AG08395 (cell line): ENCODE results near the gene LDLR.
"Not testable (repeated sequence)": the region's sequence is repeated elsewhere in the genome, so short reads cannot be mapped to it uniquely, and the experiment has no call there.

Experiments
- DNase-seq: peaks from one replicate; pipeline ENCODE4 v3.0.0; 2012; ENCODE audit warnings: mixed read lengths, low spot score

The LDLR gene

DNA sequence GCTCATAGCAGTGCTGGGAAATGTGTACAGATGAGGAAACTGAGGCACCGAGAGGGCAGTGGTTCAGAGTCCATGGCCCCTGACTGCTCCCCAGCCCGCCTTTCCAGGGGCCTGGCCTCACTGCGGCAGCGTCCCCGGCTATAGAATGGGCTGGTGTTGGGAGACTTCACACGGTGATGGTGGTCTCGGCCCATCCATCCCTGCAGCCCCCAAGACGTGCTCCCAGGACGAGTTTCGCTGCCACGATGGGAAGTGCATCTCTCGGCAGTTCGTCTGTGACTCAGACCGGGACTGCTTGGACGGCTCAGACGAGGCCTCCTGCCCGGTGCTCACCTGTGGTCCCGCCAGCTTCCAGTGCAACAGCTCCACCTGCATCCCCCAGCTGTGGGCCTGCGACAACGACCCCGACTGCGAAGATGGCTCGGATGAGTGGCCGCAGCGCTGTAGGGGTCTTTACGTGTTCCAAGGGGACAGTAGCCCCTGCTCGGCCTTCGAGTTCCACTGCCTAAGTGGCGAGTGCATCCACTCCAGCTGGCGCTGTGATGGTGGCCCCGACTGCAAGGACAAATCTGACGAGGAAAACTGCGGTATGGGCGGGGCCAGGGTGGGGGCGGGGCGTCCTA lies 15.9 kb downstream of the LDLR start:
- DNase-seq = no peak

DNA sequence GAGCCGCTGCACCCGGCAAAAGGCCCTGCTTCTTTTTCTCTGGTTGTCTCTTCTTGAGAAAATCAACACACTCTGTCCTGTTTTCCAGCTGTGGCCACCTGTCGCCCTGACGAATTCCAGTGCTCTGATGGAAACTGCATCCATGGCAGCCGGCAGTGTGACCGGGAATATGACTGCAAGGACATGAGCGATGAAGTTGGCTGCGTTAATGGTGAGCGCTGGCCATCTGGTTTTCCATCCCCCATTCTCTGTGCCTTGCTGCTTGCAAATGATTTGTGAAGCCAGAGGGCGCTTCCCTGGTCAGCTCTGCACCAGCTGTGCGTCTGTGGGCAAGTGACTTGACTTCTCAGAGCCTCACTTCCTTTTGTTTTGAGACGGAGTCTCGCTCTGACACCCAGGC lies 17.2 kb downstream of the LDLR start:
- no peak for DNase-seq

DNA sequence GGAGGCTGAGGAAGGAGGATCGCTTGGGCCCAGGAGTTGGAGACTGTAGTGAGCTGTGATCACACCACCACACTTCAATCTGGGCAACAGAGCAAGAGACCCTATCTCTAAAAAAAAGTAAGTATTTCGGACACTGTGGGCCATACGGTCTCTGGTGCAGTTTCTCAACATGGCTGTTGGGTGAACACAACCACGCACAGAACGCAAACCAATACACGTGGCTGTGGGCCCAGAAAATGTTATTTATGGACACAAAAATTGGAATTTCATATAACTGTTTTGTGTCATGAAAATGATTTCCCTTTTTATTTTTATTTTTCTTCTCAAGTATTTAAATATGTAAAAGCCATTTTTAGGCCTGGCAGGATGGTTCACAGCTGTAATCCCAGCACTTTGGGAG lies 19.5 kb downstream of the LDLR start:
- DNase-seq = no peak

DNA sequence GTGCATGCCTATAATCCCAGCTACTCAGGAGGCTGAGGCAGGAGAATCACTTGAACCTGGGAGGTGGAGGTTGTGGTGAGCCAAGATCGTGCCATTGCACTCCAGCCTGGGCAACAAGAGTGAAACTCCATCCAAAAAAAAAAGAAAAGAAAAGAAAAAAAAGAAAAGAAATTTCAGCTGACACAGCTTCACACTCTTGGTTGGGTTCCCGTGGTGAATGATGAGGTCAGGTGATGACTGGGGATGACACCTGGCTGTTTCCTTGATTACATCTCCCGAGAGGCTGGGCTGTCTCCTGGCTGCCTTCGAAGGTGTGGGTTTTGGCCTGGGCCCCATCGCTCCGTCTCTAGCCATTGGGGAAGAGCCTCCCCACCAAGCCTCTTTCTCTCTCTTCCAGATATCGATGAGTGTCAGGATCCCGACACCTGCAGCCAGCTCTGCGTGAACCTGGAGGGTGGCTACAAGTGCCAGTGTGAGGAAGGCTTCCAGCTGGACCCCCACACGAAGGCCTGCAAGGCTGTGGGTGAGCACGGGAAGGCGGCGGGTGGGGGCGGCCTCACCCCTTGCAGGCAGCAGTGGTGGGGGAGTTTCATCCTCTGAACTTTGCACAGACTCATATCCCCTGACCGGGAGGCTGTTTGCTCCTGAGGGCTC lies 22.0 kb downstream of the LDLR start:
- no peak for DNase-seq

DNA sequence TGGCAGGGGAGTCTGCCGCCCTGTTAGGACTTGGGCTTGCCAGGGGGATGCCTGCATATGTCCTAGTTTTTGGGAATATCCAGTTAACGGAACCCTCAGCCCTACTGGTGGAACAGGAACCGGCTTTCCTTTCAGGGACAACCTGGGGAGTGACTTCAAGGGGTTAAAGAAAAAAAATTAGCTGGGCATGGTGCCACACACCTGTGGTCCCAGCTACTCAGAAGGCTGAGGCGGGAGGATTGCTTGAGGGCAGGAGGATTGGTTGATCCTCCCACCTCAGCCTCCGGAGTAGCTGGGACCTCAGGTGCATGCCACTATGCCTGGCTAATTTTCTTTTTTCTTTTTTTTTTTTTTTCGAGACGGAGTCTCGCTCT lies 22.5 kb downstream of the LDLR start:
- DNase-seq = no peak

DNA sequence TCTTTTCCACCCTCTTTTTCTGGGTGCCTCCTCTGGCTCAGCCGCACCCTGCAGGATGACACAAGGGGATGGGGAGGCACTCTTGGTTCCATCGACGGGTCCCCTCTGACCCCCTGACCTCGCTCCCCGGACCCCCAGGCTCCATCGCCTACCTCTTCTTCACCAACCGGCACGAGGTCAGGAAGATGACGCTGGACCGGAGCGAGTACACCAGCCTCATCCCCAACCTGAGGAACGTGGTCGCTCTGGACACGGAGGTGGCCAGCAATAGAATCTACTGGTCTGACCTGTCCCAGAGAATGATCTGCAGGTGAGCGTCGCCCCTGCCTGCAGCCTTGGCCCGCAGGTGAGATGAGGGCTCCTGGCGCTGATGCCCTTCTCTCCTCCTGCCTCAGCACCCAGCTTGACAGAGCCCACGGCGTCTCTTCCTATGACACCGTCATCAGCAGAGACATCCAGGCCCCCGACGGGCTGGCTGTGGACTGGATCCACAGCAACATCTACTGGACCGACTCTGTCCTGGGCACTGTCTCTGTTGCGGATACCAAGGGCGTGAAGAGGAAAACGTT lies 24.0 kb downstream of the LDLR start:
- DNase-seq = no peak

DNA sequence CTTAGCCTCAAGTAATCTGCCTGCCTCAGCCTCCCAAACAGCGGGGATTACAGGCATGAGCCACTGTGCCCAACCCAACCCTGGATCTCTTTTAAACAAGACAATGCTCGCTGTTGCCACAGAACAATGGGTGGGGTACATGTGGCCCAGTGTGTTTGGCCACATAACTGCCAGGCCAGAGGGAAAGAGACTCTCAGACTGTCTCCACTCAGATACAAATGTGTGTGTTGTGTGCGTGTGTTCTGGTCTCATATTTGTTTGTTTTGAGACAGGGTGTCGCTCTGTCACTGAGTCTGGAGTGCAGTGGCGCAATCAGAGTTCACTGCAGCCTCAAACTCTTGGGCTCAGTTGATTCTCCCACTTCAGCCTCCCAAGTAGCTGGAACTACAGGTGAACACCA lies 25.8 kb downstream of the LDLR start:
- no peak for DNase-seq

DNA sequence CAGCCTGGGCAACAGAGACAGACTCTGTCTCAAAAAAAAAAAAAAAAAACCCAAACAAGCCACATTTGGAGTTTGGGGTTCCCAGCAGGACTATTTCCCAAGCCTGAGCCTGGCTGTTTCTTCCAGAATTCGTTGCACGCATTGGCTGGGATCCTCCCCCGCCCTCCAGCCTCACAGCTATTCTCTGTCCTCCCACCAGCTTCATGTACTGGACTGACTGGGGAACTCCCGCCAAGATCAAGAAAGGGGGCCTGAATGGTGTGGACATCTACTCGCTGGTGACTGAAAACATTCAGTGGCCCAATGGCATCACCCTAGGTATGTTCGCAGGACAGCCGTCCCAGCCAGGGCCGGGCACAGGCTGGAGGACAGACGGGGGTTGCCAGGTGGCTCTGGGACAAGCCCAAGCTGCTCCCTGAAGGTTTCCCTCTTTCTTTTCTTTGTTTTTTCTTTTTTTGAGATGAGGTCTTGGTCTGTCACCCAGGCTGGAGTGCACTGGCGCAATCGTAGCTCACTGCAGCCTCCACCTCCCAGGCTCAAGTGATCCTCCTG lies 26.7 kb downstream of the LDLR start:
- no peak for DNase-seq

DNA sequence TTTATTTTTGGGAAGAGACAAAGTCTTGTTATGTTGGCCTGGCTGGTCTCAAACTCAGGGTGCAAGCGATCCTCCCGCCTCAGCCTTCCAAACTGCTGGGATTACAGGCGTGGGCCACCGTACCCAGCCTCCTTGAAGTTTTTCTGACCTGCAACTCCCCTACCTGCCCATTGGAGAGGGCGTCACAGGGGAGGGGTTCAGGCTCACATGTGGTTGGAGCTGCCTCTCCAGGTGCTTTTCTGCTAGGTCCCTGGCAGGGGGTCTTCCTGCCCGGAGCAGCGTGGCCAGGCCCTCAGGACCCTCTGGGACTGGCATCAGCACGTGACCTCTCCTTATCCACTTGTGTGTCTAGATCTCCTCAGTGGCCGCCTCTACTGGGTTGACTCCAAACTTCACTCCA lies 27.2 kb downstream of the LDLR start:
- no peak for DNase-seq

DNA sequence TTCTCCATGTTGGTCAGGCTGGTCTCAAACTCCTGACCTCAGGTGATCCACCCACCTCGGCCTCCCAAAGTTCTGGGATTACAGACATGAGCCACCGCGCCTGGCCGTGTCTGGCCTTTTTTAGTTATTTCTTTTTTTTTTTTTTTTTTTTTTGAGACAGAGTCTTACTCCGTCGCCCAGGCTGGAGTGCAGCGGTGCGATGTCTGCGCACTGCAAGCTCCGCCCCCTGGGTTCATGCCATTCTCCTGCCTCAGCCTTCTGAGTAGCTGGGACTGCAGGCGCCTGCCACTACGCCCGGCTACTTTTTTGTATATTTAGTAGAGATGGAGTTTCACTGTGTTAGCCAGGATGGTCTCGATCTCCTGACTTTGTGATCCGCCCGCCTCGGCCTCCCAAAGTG lies 32.7 kb downstream of the LDLR start:
- DNase-seq = not testable (repeated sequence)

DNA sequence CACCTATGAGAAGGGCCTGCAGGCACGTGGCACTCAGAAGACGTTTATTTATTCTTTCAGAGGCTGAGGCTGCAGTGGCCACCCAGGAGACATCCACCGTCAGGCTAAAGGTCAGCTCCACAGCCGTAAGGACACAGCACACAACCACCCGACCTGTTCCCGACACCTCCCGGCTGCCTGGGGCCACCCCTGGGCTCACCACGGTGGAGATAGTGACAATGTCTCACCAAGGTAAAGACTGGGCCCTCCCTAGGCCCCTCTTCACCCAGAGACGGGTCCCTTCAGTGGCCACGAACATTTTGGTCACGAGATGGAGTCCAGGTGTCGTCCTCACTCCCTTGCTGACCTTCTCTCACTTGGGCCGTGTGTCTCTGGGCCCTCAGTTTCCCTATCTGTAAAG lies 33.9 kb downstream of the LDLR start:
- DNase-seq = no peak

DNA sequence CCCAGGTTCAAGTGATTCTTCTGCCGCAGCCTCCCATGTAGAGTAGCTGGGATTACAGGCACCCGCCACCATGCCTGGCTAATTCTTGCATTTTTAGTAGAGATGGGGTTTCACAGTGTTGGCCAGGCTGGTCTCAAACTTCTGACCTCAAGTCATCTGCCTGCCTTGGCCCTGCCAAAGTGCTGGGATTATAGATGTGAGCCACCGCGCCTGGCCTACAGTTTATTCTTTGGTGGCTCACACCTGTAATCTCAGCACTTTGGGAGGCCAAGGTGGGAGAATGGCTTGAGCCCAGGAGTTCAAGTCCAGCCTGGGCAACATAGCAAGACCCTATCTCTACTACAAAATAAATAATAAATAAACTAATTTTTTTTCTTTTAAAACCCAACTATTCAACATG lies 34.9 kb downstream of the LDLR start:
- DNase-seq = not testable (repeated sequence)

DNA sequence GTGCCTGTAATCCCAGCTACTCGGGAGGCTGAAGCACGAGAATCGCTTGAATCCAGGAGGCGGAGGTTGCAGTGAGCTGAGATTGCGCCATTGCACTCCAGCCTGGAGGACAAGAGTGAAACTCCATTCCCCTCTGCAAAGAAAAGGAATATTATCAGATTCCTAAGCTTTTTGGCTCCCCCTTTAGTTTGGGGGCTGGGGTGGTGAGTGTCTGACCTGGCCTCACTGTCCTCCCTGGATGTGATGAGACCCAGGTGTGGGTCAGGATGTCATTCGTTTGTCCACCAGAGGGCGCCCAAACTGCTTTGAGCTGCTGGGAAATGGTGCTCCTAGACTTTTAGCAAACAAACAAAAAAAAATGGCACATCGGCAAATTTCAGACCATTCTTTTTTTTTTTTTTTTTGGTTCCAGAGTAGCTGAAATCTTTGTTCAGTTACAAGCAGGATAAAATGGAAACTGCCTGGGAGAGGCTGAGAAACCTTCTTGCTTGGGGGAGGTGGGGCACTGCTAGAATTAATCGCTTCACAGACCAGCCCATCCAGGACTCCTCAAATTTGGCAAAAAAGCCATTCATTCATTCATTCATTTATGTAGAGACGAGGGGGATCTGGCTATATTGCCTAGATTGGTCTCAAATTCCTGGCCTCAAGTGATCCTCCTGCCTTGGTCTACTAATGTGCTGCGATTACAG lies 36.9 kb downstream of the LDLR start:
- peak; percentile 71 for DNase-seq

DNA sequence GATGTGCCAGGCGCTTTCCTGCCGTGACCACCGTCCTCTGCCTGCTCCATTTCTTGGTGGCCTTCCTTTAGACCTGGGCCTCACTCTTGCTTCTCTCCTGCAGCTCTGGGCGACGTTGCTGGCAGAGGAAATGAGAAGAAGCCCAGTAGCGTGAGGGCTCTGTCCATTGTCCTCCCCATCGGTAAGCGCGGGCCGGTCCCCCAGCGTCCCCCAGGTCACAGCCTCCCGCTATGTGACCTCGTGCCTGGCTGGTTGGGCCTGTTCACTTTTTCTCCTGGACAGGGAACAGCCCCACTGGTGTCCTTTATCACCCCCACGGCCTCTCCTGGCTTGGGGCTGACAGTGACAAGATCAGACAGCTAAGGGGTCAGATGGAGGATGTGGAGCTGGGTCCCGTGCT lies 38.6 kb downstream of the LDLR start:
- no peak for DNase-seq

DNA sequence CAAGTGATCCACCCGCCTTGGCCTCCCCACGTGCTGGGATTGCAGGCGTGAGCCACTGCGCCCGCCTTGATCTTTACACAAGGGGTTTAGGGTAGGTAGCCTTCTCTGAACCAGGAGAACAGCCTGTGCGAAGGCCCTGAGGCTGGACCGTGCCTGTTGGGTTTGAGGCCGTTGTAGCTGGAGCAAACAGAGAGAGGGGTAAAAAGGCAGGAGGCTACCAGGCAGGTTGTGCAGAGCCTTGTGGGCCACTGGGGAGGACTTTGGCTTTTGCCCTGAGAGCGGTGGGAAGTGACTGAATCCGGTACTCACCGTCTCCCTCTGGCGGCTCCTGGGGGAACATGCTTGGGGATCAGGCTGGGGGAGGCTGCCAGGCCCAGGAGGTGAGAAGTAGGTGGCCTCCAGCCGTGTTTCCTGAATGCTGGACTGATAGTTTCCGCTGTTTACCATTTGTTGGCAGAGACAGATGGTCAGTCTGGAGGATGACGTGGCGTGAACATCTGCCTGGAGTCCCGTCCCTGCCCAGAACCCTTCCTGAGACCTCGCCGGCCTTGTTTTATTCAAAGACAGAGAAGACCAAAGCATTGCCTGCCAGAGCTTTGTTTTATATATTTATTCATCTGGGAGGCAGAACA lies 41.7 kb downstream of the LDLR start:
- DNase-seq = peak; percentile 85

DNA sequence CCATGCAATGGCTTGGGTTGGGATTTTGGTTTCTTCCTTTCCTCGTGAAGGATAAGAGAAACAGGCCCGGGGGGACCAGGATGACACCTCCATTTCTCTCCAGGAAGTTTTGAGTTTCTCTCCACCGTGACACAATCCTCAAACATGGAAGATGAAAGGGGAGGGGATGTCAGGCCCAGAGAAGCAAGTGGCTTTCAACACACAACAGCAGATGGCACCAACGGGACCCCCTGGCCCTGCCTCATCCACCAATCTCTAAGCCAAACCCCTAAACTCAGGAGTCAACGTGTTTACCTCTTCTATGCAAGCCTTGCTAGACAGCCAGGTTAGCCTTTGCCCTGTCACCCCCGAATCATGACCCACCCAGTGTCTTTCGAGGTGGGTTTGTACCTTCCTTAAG lies 42.2 kb downstream of the LDLR start:
- DNase-seq = no peak

DNA sequence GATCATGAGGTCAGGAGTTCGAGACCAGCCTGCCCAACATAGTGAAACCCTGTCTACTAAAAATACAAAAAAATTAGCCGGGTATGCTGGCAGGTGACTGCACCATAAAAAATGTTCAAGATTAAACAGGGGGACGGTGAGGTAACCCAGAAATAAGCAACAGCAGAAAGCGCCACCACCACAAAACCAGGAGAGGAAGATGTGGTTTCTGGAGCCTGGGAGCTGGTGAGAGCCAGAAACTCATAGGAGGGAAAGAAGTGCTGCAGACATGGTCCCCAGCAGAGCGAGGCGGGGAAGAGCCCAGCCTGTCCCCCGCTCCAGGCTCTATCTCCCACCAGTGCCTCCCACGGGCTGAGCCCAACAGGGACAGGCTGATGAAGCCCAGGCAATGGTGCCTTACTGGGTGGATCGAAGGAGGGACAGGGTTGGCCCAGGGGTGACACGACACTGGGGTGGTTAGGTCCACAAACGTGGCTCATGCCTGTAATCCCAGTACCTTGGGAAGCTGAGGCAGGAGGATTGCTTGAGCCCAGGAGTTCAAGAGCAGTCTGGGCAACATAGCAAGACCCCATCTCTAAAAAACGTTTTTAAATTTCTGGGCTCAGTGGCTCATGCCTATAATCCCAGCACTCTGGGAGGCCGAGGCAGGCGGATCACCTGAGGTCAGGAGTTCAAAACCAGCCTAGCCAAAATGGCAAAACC lies 47.3 kb downstream of the LDLR start:
- no peak for DNase-seq

DNA sequence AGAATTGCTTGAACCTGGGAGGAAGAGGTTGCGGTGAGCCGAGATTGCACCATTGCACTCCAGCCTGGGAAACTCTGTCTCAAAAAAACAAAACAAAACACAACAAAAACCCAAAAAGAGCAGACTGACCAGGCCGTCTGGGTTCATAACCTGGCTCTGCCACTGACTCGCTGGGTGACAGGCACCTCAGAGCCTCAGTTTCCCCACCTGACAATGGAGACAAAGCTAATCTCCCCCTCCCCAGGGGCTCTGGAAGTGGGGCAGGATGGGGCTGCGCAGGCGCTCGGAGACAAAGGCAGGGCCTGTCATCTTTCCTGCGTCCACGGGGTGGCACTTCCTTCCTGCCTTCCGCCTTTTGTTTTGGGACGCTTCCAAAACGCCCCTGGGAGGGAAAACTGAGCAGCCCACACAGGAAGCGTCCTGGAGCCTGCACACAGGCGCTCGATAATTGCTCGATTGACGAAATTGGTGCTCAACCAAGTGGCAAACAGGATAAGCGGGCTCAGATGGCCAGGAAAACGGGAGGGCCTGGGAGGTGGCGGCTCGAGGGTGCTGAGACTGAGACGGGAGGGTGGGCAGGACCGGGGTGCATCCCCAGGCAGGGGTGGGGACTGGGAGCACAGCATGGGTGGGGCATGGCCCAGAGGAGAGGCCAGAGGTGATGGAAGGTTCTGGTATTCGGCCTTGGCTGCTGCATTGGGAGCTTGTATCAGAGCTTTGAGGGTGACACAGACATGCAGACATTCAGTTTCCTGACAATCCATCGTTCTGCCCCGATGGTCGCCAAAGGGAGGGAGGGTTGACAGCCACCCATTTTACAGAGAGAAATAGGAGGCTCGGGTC lies 48.5 kb downstream of the LDLR start:
- DNase-seq = peak; percentile 88

DNA sequence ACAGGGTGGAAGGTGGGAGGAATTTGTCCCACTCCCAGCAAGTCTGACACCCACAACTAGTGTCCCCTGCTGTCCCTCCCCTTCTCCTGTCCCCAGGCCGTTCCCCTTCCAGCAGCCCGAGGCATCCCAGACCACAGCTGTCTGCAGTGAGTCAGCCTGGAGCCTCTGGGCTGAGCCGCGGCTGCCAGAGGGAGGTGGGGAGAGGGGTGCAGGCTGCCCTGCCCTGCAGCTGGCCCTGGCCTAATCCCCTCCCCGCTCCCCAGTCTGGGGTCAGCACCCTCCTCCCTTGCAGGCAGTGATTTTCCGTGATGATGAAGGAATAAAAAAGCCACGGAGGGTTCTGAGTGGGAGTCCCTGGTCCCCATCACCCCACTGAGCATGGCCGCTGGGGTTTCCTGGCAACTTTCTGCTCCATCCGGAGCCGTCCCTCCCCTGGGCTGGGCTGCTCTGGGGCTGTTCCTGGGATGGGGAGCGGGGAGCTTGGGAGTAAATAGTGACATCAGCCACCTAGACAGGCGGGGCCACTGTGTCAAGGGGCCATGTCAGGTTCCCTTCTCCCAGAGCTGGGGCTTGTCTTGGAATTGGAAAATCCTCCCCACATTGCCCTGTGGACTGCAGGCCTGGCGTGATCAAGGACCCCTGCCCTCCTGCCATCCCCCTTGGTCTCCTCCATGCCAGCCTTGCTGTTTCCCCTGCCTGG lies 49.5 kb downstream of the LDLR start:
- DNase-seq = peak; percentile 78

DNA sequence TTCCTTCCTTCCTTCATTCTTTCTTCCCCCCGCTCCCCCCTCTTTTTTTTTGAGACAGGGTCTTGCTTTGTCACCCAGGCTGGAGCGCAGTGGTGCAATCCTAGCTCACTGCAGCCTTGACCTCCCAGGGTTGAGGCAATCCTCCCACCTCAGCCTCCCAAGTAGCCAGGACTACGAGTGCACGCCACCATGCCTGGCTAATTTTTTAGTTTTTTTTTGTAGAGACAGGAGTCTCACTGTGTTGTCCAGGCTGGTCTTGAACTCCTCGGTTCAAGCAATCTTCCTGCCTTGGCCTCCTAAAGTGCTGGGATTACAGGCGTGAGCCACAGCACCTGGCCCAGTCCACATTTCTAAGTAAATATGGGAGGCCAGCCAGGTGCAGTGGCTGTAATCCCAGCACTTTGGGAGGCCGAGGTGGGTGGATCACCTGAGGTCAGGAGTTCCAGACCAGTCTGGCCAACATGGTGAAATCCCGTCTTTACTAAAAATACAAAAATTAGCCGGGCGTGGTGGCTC lies 50.8 kb downstream of the LDLR start:
- DNase-seq = not testable (repeated sequence)
